Measurements from ENCODE around the gene HDAC5.

HDAC5 gene

GRCh38 chr17:44085908-44086307, 37.5 kb downstream of the HDAC5 start:
- H3K27ac ChIP-seq (ENCODE audit: poor library complexity, severe bottlenecking): peak overlapping the region; percentile 45
- ATAC-seq (ENCODE audit: low read depth): no peak

GRCh38 chr17:44084921-44085320, 38.5 kb downstream of the HDAC5 start:
- Histone ChIP-seq H3K27ac (ENCODE audit: poor library complexity, severe bottlenecking) (no peak overlapping the region), H3K4me1 (ENCODE audit: insufficient read depth, poor library complexity, severe bottlenecking) (peaks cover 16% of the 10 kb centered on the region), H3K4me3 (ENCODE audit: severe bottlenecking) (no peak overlapping the region), H3K36me3 (ENCODE audit: low read depth) (peaks cover 4% of the 10 kb centered on the region; the same call in 1 of the 2 replicates), H3K27me3 (ENCODE audit: insufficient read depth, poor library complexity, severe bottlenecking) (no peaks in the 10 kb centered on the region), H3K9me3 (ENCODE audit: severe bottlenecking) (no peaks in the 10 kb centered on the region)
- DNase-seq (ENCODE audit: low spot score) (no peak), ATAC-seq (ENCODE audit: low read depth) (no peak)
- no peak for TF ChIP-seq CTCF (IDR thresholded peaks at IDR 0.05; ENCODE audit: poor library complexity, severe bottlenecking)

More at GRCh38 chr17:44085908-44086307, 37.5 kb downstream of the HDAC5 start:
- Histone ChIP-seq H3K27me3 (ENCODE audit: insufficient read depth, poor library complexity, severe bottlenecking) (no peaks in the 10 kb centered on the region), H3K4me3 (ENCODE audit: severe bottlenecking) (no peak overlapping the region), H3K4me1 (ENCODE audit: insufficient read depth, poor library complexity, severe bottlenecking) (peaks cover 16% of the 10 kb centered on the region), H3K9me3 (ENCODE audit: severe bottlenecking) (no peaks in the 10 kb centered on the region), H3K36me3 (ENCODE audit: low read depth) (peaks cover 4% of the 10 kb centered on the region; the same call in 1 of the 2 replicates)
- TF ChIP-seq CTCF (IDR thresholded peaks at IDR 0.05; ENCODE audit: poor library complexity, severe bottlenecking): no peak
- no peak for DNase-seq (ENCODE audit: low spot score)

GRCh38 chr17:44084131-44084538, 39.3 kb downstream of the HDAC5 start:
- Histone ChIP-seq H3K27ac (ENCODE audit: poor library complexity, severe bottlenecking) (no peak overlapping the region), H3K9me3 (ENCODE audit: severe bottlenecking) (no peaks in the 10 kb centered on the region), H3K27me3 (ENCODE audit: insufficient read depth, poor library complexity, severe bottlenecking) (no peaks in the 10 kb centered on the region), H3K36me3 (ENCODE audit: low read depth) (peaks cover 4% of the 10 kb centered on the region; the same call in 1 of the 2 replicates), H3K4me1 (ENCODE audit: insufficient read depth, poor library complexity, severe bottlenecking) (peaks cover 16% of the 10 kb centered on the region), H3K4me3 (ENCODE audit: severe bottlenecking) (no peak overlapping the region)
- no peak for ATAC-seq (ENCODE audit: low read depth)
- DNase-seq (ENCODE audit: low spot score): no peak
- no peak for TF ChIP-seq CTCF (IDR thresholded peaks at IDR 0.05; ENCODE audit: poor library complexity, severe bottlenecking)

GRCh38 chr17:44083250-44083849, 40.1 kb downstream of the HDAC5 start:
- no peaks in the 10 kb centered on the region for H3K9me3 ChIP-seq (ENCODE audit: severe bottlenecking)
- H3K27me3 ChIP-seq (ENCODE audit: insufficient read depth, poor library complexity, severe bottlenecking): no peaks in the 10 kb centered on the region
- DNase-seq (ENCODE audit: low spot score) (no peak), ATAC-seq (ENCODE audit: low read depth) (peak; percentile 63)
- TF ChIP-seq CTCF (IDR thresholded peaks at IDR 0.05; ENCODE audit: poor library complexity, severe bottlenecking): peak; percentile 79
- no peak overlapping the region for H3K4me3 ChIP-seq (ENCODE audit: severe bottlenecking)
- no peak overlapping the region for H3K27ac ChIP-seq (ENCODE audit: poor library complexity, severe bottlenecking)
- peaks cover 4% of the 10 kb centered on the region; the same call in 1 of the 2 replicates for H3K36me3 ChIP-seq (ENCODE audit: low read depth)
- H3K4me1 ChIP-seq (ENCODE audit: insufficient read depth, poor library complexity, severe bottlenecking): peaks cover 16% of the 10 kb centered on the region

GRCh38 chr17:44082256-44082927, 41.0 kb downstream of the HDAC5 start:
- no peak for TF ChIP-seq CTCF (IDR thresholded peaks at IDR 0.05; ENCODE audit: poor library complexity, severe bottlenecking)
- Histone ChIP-seq H3K4me3 (ENCODE audit: severe bottlenecking) (no peak overlapping the region), H3K4me1 (ENCODE audit: insufficient read depth, poor library complexity, severe bottlenecking) (peaks cover 12% of the 10 kb centered on the region), H3K27ac (ENCODE audit: poor library complexity, severe bottlenecking) (no peak overlapping the region), H3K27me3 (ENCODE audit: insufficient read depth, poor library complexity, severe bottlenecking) (no peaks in the 10 kb centered on the region), H3K9me3 (ENCODE audit: severe bottlenecking) (no peaks in the 10 kb centered on the region), H3K36me3 (ENCODE audit: low read depth) (peaks cover 4% of the 10 kb centered on the region; the same call in 1 of the 2 replicates)
- ATAC-seq (ENCODE audit: low read depth) (no peak), DNase-seq (ENCODE audit: low spot score) (no peak)

Data from RWPE2 (cell line).